Activated naive CD4-positive, alpha-beta T cell treated with anti-CD3 and anti-CD28 coated beads for 36 hours (primary cell): ENCODE measurements around the gene PDE8A. TPM values are rescaled to one million over a fixed set of nuclear protein-coding genes. Genes with fewer than 3 reads are reported as not detected.

Experiments used
- CTCF ChIA-PET: fragments of 350-600 bp; sonication (Branson Sonifier 250); formaldehyde crosslinking; loops from one replicate; lab custom pipeline; 2021; ENCODE audit warnings: antibody characterized with exemption; lab: Charles Lee
- DNase-seq: peaks from one replicate; pipeline ENCODE4 v3.0.0-alpha.2; 2020
- H3K27ac Mint-ChIP-seq: one replicate; pipeline ENCODE4 v1.8.0; 2021; ENCODE audit warnings: mild to moderate bottlenecking, mixed read lengths
- H3K27me3 Mint-ChIP-seq: one replicate; pipeline ENCODE4 v1.8.0; 2021; ENCODE audit warnings: low read depth, mixed read lengths
- H3K36me3 Mint-ChIP-seq: one replicate; pipeline ENCODE4 v1.8.0; 2021; ENCODE audit warnings: low read depth, mixed read lengths
- H3K4me1 Mint-ChIP-seq: one replicate; pipeline ENCODE4 v1.8.0; 2021; ENCODE audit warnings: low read depth, mixed read lengths
- H3K4me3 Mint-ChIP-seq: one replicate; pipeline ENCODE4 v1.8.0; 2021; ENCODE audit warnings: mild to moderate bottlenecking, moderate library complexity, mixed read lengths
- H3K9me3 Mint-ChIP-seq: one replicate; pipeline ENCODE4 v1.8.0; 2021; ENCODE audit warnings: mixed read lengths
- intact Hi-C: fragments of 100-400 bp; cut with micrococcal nuclease; formaldehyde crosslinking; loops from one replicate; pipeline ENCODE4 v1.15.1; 2023
- total RNA-seq, 2 experiments: library from RNA; stranded (reverse); gene quantifications; one replicate each; pipeline ENCODE4 v1.2.3, GENCODE V29; 2021

The PDE8A gene
- total RNA-seq, 2 experiments from 2014 or later, result 28.8 to 29.2 TPM

- Mint-ChIP-seq H3K27ac (no peak overlapping the region), H3K27me3 (no peaks in the 10 kb centered on the region), H3K4me3 (no peak overlapping the region), H3K36me3 (no peaks in the 10 kb centered on the region), H3K9me3 (no peaks in the 10 kb centered on the region), H3K4me1 (no peaks in the 10 kb centered on the region)
- CTCF ChIA-PET, result interaction anchor here (0.6 to 1.0 kb wide), 3 partner anchors 52 to 351 kb away, joined by 3 to 4 read pairs (median 3); no protein-coding TSS in a partner anchor
- DNase-seq, result no peak
- intact Hi-C loops, result no loop called here
These were observed 31.6 kb upstream of the PDE8A start for GRCh38 chr15:84949845-84950569.

GRCh38 chr15:84950570-84951111 lies 31.0 kb upstream of the PDE8A start:
- Mint-ChIP-seq H3K36me3 (no peaks in the 10 kb centered on the region), H3K9me3 (no peaks in the 10 kb centered on the region), H3K4me1 (no peaks in the 10 kb centered on the region), H3K4me3 (no peak overlapping the region), H3K27ac (no peak overlapping the region), H3K27me3 (no peaks in the 10 kb centered on the region)
- intact Hi-C loops, result no loop called here
- no peak for DNase-seq
- CTCF ChIA-PET, result interaction anchor here (0.6 to 2.3 kb wide), 4 partner anchors 75 to 352 kb away, joined by 3 to 8 read pairs (median 3); no protein-coding TSS in a partner anchor

GRCh38 chr15:84951736-84952135 lies 29.9 kb upstream of the PDE8A start:
- DNase-seq, result no peak
- no peaks in the 10 kb centered on the region for H3K36me3 Mint-ChIP-seq
- peaks cover 4% of the 10 kb centered on the region for H3K27me3 Mint-ChIP-seq
- H3K4me3 Mint-ChIP-seq, result no peak overlapping the region
- H3K27ac Mint-ChIP-seq, result no peak overlapping the region
- H3K9me3 Mint-ChIP-seq, result no peaks in the 10 kb centered on the region
- CTCF ChIA-PET, result interaction anchor here (2.3 kb wide), 1 partner anchor 93 kb away, joined by 8 read pairs; no protein-coding TSS in a partner anchor
- intact Hi-C loops, result no loop called here
- H3K4me1 Mint-ChIP-seq, result peaks cover 4% of the 10 kb centered on the region

GRCh38 chr15:84953136-84953535 lies 28.5 kb upstream of the PDE8A start:
- peaks cover 4% of the 10 kb centered on the region for H3K27me3 Mint-ChIP-seq
- H3K36me3 Mint-ChIP-seq, result no peaks in the 10 kb centered on the region
- H3K4me3 Mint-ChIP-seq, result no peak overlapping the region
- intact Hi-C loops, result no loop called here
- DNase-seq, result no peak
- CTCF ChIA-PET, result interaction anchor here (0.9 to 1.5 kb wide), 2 partner anchors 16 to 91 kb away, joined by 3 to 11 read pairs; no protein-coding TSS in a partner anchor
- H3K9me3 Mint-ChIP-seq, result no peaks in the 10 kb centered on the region
- H3K4me1 Mint-ChIP-seq, result peaks cover 4% of the 10 kb centered on the region
- H3K27ac Mint-ChIP-seq, result no peak overlapping the region

GRCh38 chr15:84953726-84954125 lies 27.9 kb upstream of the PDE8A start:
- Mint-ChIP-seq H3K4me1 (peaks cover 4% of the 10 kb centered on the region), H3K36me3 (no peaks in the 10 kb centered on the region), H3K9me3 (no peaks in the 10 kb centered on the region), H3K27me3 (peaks cover 4% of the 10 kb centered on the region), H3K27ac (no peak overlapping the region), H3K4me3 (no peak overlapping the region)
- no peak for DNase-seq
- CTCF ChIA-PET, result interaction anchor here (0.6 to 1.5 kb wide), 3 partner anchors 17 to 124 kb away, joined by 3 to 11 read pairs (median 3); no protein-coding TSS in a partner anchor
- intact Hi-C loops, result no loop called here

- H3K27ac Mint-ChIP-seq, result no peak overlapping the region
- H3K9me3 Mint-ChIP-seq, result no peaks in the 10 kb centered on the region
- intact Hi-C loops, result loop anchor here (1.0 kb wide), 2 partner anchors 89 to 214 kb away; no protein-coding TSS in a partner anchor
- H3K27me3 Mint-ChIP-seq, result peaks cover 4% of the 10 kb centered on the region
- CTCF ChIA-PET, result interaction anchor here (0.6 to 1.3 kb wide), 7 partner anchors 15 to 214 kb away, joined by 3 to 6 read pairs (median 4); no protein-coding TSS in a partner anchor
- H3K4me1 Mint-ChIP-seq, result peaks cover 8% of the 10 kb centered on the region
- no peak overlapping the region for H3K4me3 Mint-ChIP-seq
- peak; percentile 69 for DNase-seq
- no peaks in the 10 kb centered on the region for H3K36me3 Mint-ChIP-seq
These were observed 26.4 kb upstream of the PDE8A start for GRCh38 chr15:84955089-84955848.

GRCh38 chr15:84956199-84956598 lies 25.5 kb upstream of the PDE8A start:
- Mint-ChIP-seq H3K4me3 (no peak overlapping the region), H3K36me3 (no peaks in the 10 kb centered on the region), H3K4me1 (peaks cover 8% of the 10 kb centered on the region), H3K27me3 (peaks cover 4% of the 10 kb centered on the region), H3K9me3 (no peaks in the 10 kb centered on the region), H3K27ac (no peak overlapping the region)
- intact Hi-C loops, result no loop called here
- CTCF ChIA-PET, result interaction anchor here (2.1 to 2.3 kb wide), 2 partner anchors 87 to 89 kb away, joined by 9 to 10 read pairs; no protein-coding TSS in a partner anchor
- DNase-seq, result no peak

- intact Hi-C loops, result no loop called here
- no peak overlapping the region for H3K27ac Mint-ChIP-seq
- no peaks in the 10 kb centered on the region for H3K36me3 Mint-ChIP-seq
- CTCF ChIA-PET, result no interaction called here
- H3K27me3 Mint-ChIP-seq, result peaks cover 7% of the 10 kb centered on the region
- no peak overlapping the region for H3K4me3 Mint-ChIP-seq
- H3K4me1 Mint-ChIP-seq, result peaks cover 8% of the 10 kb centered on the region
- H3K9me3 Mint-ChIP-seq, result no peaks in the 10 kb centered on the region
- DNase-seq, result no peak
These were observed 21.1 kb upstream of the PDE8A start for GRCh38 chr15:84960391-84961113.

GRCh38 chr15:84961114-84961452 lies 20.6 kb upstream of the PDE8A start:
- no peaks in the 10 kb centered on the region for H3K9me3 Mint-ChIP-seq
- H3K27ac Mint-ChIP-seq, result no peak overlapping the region
- peaks cover 4% of the 10 kb centered on the region for H3K4me1 Mint-ChIP-seq
- DNase-seq, result no peak
- intact Hi-C loops, result no loop called here
- no peaks in the 10 kb centered on the region for H3K36me3 Mint-ChIP-seq
- H3K27me3 Mint-ChIP-seq, result peaks cover 4% of the 10 kb centered on the region
- CTCF ChIA-PET, result interaction anchor here (1.0 kb wide), 1 partner anchor 83 kb away, joined by 3 read pairs; no protein-coding TSS in a partner anchor
- H3K4me3 Mint-ChIP-seq, result no peak overlapping the region

GRCh38 chr15:84961707-84962106 lies 19.9 kb upstream of the PDE8A start:
- peaks cover 3% of the 10 kb centered on the region for H3K27me3 Mint-ChIP-seq
- peaks cover 4% of the 10 kb centered on the region for H3K4me1 Mint-ChIP-seq
- CTCF ChIA-PET, result interaction anchor here (1.0 kb wide), 1 partner anchor 82 kb away, joined by 3 read pairs; no protein-coding TSS in a partner anchor
- H3K27ac Mint-ChIP-seq, result no peak overlapping the region
- DNase-seq, result no peak
- H3K4me3 Mint-ChIP-seq, result no peak overlapping the region
- no peaks in the 10 kb centered on the region for H3K36me3 Mint-ChIP-seq
- H3K9me3 Mint-ChIP-seq, result peaks cover 2% of the 10 kb centered on the region
- intact Hi-C loops, result no loop called here

- CTCF ChIA-PET, result no interaction called here
- H3K4me1 Mint-ChIP-seq, result peaks cover 4% of the 10 kb centered on the region
- H3K27me3 Mint-ChIP-seq, result peaks cover 3% of the 10 kb centered on the region
- H3K27ac Mint-ChIP-seq, result no peak overlapping the region
- no peak overlapping the region for H3K4me3 Mint-ChIP-seq
- intact Hi-C loops, result no loop called here
- no peak for DNase-seq
- H3K9me3 Mint-ChIP-seq, result peaks cover 2% of the 10 kb centered on the region
- no peaks in the 10 kb centered on the region for H3K36me3 Mint-ChIP-seq
These were observed 18.7 kb upstream of the PDE8A start for GRCh38 chr15:84962955-84963354.
